ENCODE measurements around the gene ITGA4. TPM values are rescaled to one million over a fixed set of nuclear protein-coding genes. Genes with fewer than 3 reads are reported as not detected.
"Not testable (repeated sequence)": the region's sequence is repeated elsewhere in the genome, so short reads cannot be mapped to it uniquely, and the experiment has no call there.

ITGA4 gene
- not detected in 2 replicates for total RNA-seq (2014; rRNA removed; shearing (Covaris generic))

DNA sequence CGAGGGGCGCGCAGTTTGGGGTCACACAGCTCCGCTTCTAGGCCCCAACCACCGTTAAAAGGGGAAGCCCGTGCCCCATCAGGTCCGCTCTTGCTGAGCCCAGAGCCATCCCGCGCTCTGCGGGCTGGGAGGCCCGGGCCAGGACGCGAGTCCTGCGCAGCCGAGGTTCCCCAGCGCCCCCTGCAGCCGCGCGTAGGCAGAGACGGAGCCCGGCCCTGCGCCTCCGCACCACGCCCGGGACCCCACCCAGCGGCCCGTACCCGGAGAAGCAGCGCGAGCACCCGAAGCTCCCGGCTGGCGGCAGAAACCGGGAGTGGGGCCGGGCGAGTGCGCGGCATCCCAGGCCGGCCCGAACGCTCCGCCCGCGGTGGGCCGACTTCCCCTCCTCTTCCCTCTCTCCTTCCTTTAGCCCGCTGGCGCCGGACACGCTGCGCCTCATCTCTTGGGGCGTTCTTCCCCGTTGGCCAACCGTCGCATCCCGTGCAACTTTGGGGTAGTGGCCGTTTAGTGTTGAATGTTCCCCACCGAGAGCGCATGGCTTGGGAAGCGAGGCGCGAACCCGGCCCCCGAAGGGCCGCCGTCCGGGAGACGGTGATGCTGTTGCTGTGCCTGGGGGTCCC is at the start of gene ITGA4:
Gene ITGA4, plus strand, starts transcription at position 266 of the 620 bp plus-strand sequence. Its CDS starts 269 bp downstream, at position 535.
- no peak for DNase-seq (ENCODE audit: low spot score)

DNA sequence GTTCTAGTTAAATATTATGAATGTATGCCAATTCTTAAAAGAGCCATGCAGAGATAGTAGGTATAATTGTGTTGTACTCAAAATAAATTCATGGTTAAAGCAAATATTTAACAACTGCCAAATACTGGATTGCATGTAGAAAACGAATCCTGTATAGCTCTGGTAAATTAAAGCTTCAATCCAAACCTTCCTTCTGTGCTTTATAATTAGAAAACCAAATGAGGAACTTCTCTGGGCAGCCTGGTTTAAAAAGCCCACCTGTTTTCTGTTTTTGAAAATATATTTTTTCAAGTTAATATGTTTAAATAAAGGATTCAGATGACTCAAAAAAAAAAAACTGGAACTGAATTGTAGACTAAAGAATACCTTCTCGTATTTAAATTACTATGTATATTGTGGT is 48.3 kb upstream of the ITGA4 start:
- no peak for DNase-seq (ENCODE audit: low spot score)

DNA sequence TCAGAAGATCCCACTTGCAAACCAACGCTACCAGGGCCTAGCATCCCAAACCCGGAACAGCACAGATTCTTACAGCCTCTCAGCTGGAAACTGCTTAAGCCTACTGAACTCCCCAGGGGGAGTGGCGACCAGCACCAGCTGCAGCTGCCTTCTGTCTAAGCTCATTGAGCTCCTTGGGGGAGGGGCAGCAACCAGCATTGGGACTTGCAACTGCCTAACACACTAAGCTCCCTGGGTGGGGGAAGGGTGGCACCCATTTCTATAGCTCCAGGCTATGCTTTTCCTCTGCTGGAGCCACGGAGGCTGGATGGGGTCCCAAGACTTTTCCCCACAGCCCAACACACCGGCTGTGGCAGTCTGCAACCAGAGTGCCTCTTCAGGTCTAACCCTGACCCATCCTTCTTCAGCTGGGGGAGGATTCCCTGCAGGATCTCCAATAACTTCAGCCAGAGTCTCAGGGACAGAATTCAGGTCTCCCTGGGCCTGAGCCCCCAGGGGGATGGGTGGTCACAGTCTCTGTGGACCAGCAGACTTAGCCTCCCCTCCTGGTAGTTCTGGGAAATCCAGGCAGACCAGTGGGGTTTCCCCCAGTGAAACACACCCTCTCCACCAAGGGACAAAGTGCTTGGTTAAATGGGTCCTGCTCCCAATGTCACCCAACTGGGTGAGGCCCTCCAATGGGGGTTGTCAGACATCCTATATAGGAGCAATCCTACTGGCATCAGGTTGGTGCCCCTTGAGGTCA is 45.9 kb upstream of the ITGA4 start:
- DNase-seq (ENCODE audit: low spot score) = no peak

DNA sequence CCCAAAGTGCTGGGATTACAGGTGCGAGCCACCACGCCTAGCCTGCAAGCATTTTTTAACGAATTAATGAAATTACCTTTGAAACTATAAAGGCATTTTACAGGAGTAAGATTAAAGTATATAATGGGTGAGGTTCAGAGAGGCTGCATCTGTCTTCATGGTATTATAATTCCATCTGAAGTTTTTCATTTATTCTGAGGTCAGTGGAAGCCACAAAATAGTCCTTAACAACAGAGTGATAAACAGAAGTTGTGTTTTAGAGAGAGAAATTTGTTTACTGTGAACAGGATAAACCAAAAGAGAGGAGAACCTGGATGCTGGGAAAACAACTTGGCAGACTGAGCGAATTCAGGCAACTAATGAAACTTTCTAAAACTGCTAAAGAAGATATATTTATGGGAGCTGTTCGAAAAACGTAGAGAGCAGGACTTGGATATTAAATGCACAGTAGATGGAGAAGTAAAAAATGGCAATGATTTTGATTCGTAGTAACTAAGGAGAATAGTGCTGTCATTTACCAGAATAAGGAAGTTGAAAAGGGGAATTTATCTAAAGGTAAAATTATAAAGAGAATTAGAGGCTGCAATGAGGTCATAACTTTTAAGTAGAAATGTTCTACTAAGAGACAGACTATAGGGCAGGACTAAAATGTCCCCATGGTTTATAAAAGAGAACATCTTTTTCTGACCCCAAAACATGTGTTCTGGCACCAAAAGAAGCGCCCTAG is 37.9 kb upstream of the ITGA4 start:
- no peak for DNase-seq (ENCODE audit: low spot score)

DNA sequence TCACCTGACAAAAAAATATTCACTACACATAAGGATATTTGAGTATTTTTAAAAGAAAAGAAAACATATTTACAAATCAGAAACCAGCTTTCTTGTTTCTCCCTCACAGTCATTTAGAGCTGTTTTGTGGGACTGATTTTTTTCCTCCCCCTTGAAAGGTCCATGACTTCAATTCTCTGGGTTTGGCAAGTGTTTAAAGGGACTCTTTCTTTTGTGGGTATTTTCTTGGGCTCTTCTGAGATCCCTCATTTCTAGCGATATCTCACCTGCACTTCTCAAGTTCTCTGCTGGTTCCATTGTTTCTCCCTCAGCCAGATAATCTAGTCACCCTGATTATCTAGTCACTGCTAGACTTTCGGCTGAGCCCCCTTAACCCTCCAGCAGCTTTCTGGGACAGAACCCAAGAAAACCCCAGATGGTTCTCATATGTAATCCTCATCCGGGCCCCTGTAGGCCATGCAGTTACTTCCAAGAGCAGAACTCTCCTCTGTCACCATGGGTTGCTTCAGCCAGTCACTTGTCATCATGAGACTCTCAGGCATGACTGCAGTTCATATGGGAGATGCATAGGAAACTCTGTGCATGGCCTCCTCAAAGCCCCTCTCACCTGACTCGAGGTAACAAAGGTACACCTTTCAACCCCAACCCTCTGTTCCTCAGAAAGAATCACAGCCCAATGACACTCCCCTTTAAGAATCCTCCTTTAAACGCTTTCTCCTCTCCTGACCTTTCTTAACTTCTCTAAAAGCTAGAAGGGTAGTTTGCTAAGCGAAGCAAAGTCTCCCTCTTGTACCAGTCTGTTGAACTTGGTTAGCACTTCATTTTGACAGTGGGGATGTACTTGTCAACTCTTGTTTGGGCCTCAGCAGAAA is 36.7 kb upstream of the ITGA4 start:
- no peak for DNase-seq (ENCODE audit: low spot score)

DNA sequence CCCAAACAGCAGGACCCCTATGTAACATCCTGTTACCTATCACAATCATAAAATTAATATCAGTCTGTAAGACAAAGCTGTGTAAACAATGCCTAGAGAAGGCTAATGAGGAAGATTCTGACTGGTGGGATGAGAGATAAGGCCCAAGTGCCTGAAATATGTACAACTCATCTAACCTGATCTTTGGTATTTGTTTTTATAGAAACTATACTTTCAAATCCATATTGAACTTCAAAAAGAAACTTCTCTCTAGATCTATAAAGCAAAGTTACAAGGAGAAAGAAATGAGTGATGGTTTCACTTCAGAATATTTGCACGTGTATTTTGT is 36.1 kb upstream of the ITGA4 start:
- DNase-seq (ENCODE audit: low spot score) = no peak

DNA sequence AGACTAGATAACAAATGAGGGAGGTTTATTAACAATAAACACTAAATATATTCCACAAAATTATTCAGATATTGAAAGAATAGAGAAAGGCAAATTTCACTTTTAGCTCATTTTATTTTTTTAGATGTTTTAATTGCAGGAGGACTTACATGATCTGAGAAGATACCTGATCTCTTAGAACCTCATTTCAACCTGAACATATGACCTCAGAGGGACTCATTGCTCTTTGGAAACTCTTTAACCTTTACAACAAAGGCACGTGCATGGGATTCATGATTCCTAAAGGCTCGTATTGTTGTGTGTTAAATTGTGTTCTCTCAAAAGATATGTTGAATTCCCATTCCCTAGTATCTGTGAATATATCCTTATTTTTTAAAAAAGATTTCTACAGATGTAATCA is 35.7 kb upstream of the ITGA4 start:
- DNase-seq (ENCODE audit: low spot score) = no peak

DNA sequence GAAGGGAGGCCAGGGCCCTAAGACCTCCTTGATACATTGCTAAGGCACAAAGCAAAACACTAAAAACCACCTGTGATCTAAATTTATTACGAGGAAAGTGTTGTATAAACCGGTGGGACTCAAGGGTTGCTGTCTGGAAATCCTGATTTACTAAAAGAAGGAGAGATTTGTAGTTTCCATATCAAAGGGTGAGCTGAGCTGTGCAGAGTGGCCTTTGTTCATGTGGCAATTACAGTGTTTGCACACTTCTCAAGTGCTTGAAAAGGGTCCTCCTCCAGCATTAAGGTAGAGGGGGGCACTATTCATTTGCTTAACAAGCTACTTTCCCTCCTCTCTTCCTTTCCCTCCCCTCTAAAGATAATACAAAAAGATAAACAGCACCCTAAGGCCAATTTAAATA is 30.5 kb upstream of the ITGA4 start:
- no peak for DNase-seq (ENCODE audit: low spot score)

DNA sequence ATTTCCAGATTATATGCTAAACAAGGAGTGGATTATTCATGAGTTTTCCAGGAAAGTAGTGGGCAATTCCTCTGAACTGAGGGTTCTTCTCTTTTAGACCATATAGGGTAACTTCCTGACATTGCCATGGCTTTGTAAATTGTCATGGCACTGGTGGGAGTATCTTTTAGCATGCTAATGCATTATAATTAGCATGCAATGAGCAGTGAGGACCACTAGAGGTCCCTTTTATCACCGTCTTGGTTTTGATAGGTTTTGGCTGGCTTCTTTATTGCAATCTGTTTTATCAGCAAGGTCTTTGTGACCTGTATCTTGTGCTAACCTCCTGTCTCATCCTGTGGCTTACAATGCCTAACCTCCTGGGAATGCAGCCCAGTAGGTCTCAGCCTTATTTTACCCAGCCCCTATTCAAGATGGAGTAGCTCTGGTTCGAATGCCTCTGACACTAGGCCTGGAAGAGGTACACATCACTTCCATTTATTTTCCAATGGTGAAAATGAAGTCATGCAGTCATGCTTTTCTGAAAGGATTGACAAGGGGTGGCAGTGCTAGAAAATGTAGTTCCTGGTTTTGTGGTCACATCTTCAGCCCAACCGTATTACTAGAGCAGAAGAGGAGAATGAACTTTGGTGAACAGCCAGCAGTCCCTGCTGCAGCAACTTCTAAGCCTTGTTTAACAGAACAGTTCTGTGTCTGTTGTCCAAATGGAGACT is 26.6 kb upstream of the ITGA4 start:
- DNase-seq (ENCODE audit: low spot score) = peak; percentile 28

DNA sequence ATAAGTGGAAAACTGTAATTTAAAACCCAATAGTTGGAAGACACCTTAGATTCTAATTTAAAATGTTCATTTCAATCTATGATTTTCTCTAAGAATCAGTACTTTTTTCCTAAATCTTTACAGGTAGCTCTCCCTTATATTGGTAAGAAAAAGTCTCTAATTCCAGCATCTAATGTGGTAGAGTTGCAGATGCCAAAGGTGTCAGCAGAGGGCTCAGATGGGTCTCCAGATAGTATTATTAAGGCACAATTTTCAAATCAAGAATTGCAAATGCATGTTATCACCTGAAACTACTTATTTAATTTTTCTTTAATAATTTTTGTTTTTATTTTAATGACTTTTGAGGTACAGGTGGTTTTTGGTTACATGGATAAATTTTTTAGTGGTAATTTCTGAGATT is 25.5 kb upstream of the ITGA4 start:
- DNase-seq (ENCODE audit: low spot score) = peak; percentile 7

DNA sequence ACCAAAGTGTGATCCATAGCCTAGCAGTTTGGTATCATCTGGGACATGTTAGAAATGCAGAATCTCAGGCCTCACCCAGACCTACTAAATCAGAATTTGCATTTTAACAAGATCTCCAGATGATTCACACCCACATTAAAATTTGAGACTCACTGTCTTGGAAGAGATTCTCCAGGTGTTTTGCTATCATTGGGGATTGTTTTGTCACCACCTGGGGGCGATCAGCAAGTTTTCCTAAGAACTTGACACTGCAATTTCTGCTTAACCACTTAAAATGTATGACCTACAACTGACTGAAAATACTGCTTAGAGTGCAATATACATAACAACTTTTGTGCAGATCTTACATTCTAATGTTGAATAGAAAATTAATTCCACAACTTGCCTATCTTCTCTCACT is 18.9 kb upstream of the ITGA4 start:
- peak; percentile 31 for DNase-seq (ENCODE audit: low spot score)

DNA sequence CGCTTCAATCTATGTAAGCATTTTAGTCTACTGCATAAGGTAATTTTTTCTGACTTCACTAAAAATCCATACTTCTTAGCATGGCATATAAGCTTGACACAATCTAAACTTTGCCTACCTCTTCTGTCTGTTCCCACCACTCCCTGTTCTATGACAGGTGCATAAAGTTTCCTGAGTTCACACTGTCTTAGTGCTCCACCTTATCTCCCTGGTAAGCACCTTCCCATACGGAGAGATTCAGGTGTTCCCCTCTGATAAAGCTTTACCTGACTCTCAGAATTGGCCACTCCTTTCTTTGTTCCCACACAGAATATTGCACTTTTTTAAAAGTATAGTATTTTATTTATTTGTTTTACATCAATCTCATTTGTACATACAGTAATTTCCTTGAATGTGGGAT is 16.8 kb upstream of the ITGA4 start:
- DNase-seq (ENCODE audit: low spot score) = no peak

DNA sequence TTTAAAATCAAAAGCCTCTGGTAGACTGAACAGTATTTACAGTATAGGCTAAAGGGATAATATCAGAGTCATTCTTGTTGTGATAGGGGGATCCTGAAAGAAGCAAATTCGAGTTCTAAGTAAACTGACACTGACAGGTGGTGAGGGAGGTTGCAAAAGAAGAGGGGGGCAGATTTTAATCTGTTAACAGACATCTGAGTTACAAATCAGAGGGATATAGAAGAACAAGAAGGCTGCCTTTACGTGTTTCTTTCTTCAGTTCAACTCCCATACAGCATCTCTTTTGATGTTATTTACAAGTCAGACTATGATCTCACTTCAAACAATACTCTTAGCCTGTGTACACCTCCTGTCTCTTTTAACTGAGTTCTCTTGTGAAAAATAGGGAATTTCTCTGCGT is 16.3 kb upstream of the ITGA4 start:
- DNase-seq (ENCODE audit: low spot score) = no peak

DNA sequence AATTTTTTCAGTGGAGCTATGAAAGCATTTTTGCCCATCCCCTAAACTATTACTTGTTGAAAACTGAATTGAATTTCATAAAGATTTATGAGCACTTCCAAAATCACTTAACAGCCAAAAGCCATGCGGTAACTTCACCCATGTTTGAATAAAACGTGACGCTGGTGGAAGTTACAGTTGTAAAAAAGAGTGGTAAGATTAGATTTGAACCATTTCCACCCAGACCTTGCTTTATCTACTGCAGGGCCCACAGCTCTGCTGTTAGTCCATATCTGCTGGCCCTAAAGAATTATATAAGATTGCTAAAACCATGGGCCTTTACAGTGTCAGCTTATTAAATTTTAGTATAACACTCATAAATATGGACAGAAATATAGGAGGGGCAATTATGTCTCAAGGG is 15.5 kb upstream of the ITGA4 start:
- no peak for DNase-seq (ENCODE audit: low spot score)

DNA sequence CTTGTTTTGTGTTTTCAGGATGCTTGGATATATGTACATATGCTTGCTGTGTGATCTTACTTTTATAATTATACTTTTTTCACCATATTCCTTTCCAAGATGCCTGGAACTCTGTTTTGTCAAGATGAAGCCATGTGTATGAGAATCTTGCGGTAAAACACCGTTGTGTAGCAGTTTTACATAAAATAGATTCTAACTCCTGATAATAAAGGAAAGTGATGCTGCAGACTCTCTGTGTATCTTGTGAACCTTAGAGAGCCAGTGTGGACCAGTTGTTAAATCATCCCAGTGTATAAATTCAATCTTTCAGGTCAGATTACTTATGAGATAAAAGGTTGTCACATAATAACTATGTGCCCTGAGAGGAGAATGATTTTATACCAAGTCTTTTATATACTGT is 12.5 kb upstream of the ITGA4 start:
- DNase-seq (ENCODE audit: low spot score) = no peak

DNA sequence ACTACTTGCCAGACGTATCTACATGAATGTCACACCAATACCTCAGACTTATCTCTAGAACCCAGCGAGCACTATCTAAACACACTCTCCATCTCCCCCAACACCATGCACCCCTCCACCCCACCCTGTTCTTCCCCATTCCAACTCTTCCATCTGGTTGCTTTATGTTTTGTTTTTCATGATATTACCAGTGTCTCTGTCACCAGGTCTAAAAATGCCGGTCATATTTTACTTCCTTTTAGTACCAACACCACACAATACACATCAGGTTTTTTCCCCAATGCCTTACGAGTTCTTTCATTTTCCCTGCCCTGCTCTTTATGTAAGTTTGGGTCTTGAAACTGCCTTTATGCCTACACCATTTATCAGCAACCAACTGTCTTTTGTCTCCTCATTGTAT is 10.2 kb upstream of the ITGA4 start:
- no peak for DNase-seq (ENCODE audit: low spot score)

DNA sequence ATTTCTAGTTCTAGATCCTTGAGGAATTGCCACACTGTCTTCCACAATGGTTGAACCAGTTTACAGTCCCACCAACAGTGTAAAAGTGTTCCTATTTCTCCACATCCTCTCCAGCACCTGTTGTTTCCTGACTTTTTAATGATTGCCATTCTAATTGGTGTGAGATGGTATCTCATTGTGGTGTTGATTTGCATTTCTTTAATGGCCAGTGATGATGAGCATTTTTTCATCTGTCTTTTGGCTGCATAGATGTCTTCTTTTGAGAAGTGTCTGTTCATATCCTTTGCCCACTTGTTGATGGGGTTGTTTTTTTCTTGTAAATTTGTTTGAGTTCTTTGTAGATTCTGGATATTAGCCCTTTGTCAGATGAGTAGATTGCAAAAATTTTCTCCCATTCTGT is 7.9 kb upstream of the ITGA4 start:
- DNase-seq (ENCODE audit: low spot score) = not testable (repeated sequence)

DNA sequence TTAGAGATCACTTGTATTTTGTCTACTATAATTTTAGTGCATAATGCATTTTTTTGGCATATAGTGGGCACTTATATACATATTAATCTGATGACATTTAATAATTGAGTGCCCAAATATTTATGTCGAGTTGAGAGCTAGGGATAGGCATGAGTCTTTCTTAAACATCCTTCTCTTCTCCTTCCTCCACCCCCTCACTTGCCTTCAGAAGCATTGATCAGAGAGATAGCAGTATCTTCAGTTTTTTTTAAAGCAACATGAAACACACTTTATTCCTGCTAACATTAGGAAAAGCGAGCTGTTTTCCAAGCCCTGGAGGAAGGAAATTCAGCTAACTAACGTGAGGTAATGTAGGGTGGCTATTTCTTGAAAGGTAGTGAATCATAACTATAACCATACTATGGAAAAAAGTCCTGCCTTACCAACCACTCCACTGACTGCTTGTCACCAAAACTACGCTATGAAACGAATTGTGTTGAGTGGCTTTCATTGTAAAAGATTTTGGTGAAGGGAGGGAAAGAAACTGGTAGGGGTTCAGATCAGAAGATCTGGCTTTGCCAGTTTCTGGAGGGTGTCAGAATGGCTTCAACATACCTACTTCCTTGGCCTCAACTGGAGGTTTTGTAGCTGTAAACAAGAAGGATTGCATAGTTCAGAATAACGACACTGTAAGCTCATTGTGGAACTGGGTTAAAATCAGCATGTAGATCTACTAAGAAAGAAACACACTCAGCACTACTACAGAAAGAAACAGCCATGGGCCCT is 2.3 kb upstream of the ITGA4 start:
- DNase-seq (ENCODE audit: low spot score) = no peak

DNA sequence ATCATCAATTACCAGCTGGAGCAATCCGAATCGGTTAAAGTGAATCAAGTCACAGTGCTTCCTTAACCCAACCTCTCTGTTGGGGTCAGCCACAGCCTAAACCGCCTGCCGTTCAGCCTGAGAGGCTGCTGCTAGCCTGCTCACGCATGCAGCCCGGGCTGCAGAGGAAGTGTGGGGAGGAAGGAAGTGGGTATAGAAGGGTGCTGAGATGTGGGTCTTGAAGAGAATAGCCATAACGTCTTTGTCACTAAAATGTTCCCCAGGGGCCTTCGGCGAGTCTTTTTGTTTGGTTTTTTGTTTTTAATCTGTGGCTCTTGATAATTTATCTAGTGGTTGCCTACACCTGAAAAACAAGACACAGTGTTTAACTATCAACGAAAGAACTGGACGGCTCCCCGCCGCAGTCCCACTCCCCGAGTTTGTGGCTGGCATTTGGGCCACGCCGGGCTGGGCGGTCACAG is 496 bp upstream of the ITGA4 start:
- no peak for DNase-seq (ENCODE audit: low spot score)

DNA sequence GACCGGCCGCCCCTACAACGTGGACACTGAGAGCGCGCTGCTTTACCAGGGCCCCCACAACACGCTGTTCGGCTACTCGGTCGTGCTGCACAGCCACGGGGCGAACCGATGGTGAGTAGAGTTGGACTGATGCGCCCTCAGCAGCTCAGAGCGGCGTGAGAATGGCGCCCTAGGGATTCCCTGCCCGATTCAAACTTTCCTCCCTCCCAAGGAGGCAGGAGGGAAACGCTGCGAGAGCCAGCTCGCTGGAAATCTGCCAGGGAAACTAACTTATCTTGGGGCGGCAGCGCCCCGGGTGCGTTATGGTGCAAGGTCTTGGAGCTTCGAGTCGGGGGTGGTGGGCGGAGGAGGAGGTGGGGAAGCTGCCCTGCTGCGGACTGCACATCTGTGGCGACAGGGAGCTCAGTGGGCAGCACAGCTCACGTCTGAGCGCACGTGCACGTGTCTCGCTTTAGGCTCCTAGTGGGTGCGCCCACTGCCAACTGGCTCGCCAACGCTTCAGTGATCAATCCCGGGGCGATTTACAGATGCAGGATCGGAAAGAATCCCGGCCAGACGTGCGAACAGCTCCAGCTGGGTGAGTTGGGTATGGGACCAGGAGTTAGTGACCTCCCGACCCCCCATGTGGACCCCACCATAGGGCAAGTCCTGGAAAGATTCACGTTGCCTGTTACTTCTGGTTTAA is 697 bp downstream of the ITGA4 start:
- DNase-seq (ENCODE audit: low spot score) = no peak

Data from HT-29 (cell line).